Adrenal gland (tissue), 5 donors: ENCODE results near the gene GRIK5.

Experiments used
- POLR2A ChIP-seq, 2 donors: fragments of 450-650 bp; IDR thresholded peaks; one replicate each; pipeline ENCODE4 v1.6.1; 2017; ENCODE audit warnings: antibody characterized with exemption in 2 of 2, mild to moderate bottlenecking in 2 of 2, moderate library complexity in 1 of 2
- TF ChIP-seq, protein P1 (sequence below), 6 experiments: fragments of 450-650 bp in 4 of 6; fragments of 200-600 bp in 2 of 6; sonication (generic) in 1 of 6; IDR thresholded peaks; 1 replicate in 5 of 6; 2 replicates in 1 of 6; pipeline versions ENCODE4 v1.5.1 to v1.8.0; 2016 to 2021; ENCODE audit warnings: antibody characterized with exemption in 6 of 6, mild to moderate bottlenecking in 2 of 6, moderate library complexity in 1 of 6
- donor health status: DM: no; HTN: no; CAD: no.

DNA sequence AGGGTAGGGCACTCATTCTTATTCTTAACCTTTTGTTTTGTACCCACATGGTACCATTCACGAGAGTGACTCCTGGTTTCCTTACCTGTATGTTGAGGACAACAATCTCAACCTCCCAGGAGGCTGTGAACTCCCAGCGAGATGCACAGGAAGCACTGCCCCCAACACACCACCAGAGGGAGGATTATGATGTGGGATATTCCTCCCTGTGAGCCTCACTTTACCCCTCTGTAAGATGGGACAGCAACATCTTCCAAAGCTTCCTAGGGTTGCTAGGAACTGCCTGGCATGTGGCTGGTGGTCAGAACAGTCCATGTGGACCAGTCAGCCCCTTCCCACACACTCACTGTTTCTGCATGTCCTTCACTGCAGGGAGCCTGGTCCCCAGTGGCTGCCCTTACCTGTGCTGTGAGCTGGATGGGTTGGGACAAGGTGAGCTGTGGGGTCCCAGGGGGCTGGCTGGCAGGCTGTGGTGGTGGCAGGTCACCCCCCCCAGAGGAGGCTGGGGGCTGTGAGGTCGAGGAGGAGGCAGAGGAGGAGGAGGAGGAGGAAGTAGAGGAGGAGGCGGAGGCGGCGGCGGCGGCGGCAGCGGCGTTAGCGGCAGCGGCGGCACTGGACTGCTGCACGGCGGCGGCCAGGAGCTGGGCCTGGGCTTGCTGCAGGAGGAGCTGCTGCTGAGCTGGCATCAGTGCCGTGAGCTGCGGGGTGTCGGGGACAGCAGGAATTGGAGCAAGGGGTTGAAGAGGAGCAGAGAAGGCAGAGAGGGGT lies 46.5 kb upstream of the GRIK5 start:
- TF ChIP-seq, protein P1, sequence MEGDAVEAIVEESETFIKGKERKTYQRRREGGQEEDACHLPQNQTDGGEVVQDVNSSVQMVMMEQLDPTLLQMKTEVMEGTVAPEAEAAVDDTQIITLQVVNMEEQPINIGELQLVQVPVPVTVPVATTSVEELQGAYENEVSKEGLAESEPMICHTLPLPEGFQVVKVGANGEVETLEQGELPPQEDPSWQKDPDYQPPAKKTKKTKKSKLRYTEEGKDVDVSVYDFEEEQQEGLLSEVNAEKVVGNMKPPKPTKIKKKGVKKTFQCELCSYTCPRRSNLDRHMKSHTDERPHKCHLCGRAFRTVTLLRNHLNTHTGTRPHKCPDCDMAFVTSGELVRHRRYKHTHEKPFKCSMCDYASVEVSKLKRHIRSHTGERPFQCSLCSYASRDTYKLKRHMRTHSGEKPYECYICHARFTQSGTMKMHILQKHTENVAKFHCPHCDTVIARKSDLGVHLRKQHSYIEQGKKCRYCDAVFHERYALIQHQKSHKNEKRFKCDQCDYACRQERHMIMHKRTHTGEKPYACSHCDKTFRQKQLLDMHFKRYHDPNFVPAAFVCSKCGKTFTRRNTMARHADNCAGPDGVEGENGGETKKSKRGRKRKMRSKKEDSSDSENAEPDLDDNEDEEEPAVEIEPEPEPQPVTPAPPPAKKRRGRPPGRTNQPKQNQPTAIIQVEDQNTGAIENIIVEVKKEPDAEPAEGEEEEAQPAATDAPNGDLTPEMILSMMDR (IDR thresholded peaks at IDR 0.05) = no peak
- TF ChIP-seq POLR2A (IDR thresholded peaks at IDR 0.05) = no peak
